GM12874 (cell line): ENCODE results near the gene HDHD5.

Experiments
- CTCF ChIP-seq: IDR thresholded peaks from 2 replicates; pipeline ENCODE4 v1.5.1; 2011; ENCODE audit warnings: low read depth, mild to moderate bottlenecking, control low read depth, low read length, moderate library complexity; ENCODE audit not compliant: insufficient read depth

HDHD5 gene

DNA sequence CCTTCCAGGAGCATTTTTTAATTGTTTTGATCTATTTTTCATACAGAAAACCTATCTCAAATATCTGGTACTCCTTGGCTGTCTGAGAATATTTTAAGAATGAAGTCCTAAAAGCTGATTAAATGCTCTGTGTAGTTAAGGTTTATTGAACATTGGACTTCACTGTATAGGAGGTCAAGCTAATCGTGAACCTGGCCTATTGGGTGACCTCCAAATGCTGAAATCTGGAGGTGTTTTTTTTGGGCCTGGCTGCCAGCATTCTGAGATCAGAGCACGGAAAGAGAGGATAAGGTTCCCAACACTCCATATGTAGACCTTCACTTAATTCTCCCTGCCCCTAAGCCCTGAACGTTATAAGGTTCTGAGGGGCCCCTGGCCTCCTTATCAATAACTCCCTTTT is 66.0 kb downstream of the HDHD5 start:
- no peak for TF ChIP-seq CTCF

DNA sequence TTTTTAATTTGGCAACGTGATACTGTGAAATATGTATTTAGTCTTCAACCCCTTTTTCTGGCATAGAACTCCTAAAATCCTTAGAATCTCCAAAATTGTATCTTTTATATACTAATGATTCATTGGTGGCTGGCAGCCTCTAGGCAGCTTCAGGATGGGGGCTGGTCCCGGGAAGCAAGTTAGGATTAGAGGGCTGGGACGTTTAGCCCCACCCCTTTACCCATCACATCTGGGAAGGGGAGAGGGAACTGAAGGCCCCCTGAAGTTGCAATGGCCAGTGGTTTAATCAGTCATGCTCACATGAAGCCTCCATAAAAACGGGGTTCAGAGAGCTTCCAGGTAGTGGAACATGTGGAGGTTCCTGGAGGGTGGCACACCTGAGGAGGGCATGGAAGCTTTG is 67.2 kb downstream of the HDHD5 start:
- TF ChIP-seq CTCF = no peak

GRCh38 chr22:17090550-17090949 is 68.5 kb downstream of the HDHD5 start:
- TF ChIP-seq CTCF = no peak
